GM03348 (cell line): ENCODE results near the gene RAI2.
A peak's percentile ranks its signal among the peaks of the same experiment; 100 is the strongest.
"Not testable (repeated sequence)": the region's sequence is repeated elsewhere in the genome, so short reads cannot be mapped to it uniquely, and the experiment has no call there.

Source experiments
- DNase-seq: peaks from one replicate; pipeline ENCODE4 v3.0.0; 2012; ENCODE audit warnings: low spot score

RAI2 gene

DNA sequence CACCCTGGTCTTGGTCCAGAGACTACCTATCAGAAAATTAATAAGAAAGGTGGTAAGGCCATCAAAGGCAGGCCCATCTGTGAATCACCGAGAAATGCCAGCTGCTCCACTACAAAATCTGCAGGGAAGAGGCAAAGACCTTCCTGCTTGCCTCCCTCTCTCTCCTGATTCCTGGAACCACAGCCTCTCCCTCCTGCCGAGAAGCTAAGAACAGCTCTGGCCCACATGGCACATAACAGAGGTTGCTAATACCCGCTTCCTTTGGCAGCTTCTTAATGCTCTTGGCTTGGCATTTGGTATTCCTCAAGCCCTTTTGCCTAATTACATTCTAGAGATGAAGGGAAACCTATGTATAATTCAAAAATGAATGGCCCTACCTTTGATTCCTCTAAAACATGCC lies 32.9 kb downstream of the RAI2 start:
- DNase-seq, result no peak

DNA sequence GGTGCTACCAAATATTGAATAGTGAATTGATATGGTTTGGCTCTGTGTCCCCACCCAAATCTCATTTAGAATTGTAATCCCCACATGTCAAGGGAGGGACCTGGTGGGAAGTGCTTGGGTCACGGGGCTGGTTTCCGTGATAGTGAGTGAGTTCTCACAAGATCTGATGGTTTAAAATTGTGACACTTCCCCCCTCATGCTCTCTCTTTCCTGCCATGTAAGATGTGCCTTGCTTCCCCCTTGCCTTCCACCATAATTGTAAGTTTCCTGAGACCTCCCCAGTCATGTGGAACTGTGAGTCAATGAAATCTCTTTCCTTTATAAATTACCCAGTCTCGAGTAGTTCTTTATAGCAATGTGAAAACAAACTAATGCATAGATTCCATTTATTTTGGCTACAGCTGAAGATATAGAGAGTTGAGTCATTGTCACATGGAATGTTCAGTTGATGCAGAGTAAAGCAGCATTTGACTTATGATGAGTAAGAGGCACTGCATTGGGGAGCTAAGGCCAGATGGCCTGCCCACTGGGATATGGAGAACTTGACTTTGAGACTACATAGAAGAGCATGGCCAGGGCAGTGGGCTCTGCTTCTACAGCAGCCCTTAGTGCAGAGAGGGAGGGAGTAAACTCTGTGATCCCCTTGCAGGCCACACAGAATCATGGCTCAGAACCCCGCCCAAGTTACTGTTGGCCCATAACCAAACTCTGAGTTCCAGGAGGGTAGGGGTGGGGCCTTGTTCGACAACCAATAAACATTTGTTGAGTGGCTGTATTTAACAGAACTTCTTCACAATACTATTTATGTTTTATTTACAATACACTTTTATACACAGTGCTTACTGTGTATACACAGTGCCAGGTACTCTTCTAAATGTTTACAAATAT lies 34.2 kb downstream of the RAI2 start:
- no peak for DNase-seq

DNA sequence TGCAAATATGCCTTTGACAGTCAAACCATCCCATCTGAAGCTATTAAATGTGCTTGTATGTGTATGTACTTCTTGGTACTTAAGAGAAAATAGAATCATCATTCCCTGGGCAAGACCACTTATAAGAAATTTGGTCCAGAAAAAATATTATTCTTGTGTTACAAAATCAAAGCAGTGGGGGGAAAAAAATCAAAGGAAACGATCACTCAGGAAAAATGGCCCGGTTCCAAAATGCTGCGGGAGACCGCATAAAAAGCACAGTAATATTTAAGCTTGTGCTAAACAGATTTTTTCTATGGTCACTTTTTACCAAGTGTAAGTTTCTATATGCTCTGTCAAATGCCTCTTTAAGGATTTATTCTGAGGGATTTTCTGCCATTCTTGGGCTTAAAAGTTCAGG lies 36.1 kb downstream of the RAI2 start:
- no peak for DNase-seq

DNA sequence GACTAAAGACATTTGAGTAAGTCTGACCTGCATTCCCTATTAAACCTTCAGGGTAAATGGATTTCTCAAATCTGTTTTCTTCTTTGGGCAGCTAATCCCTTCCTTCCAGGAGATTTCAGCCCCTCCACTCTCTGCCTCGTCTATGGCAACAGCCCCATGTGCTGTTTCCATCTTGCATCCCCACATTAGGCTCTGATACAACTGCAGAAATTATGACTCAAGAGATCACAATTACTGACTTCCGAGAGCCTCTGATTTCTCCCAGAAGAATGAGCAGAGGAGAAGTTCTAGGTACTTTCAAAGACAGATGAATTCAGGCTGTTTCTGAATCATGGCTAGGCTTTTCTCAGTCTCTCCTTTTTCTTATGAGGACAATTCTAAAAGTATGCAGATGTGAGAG lies 38.7 kb downstream of the RAI2 start:
- DNase-seq, result no peak

DNA sequence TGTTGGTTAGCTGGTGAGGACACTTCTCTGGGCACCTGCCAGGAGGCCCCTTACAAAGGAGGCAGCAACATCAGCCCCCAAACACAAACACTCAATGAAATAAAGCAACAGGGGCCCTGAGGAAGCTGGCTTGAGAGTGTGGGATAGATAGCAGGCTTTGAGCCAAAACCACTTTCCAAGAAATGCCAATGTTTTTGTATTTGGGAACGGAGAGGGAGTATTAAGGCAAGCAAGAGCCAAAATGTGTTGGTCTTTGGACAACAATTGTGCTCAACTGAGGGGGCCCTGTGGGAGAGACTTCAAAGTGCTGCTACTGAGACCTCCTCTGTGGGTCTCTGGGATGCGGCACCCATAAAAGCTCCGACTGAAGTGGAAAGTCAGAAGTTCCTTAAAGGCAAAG lies 41.0 kb downstream of the RAI2 start:
- DNase-seq, result no peak

DNA sequence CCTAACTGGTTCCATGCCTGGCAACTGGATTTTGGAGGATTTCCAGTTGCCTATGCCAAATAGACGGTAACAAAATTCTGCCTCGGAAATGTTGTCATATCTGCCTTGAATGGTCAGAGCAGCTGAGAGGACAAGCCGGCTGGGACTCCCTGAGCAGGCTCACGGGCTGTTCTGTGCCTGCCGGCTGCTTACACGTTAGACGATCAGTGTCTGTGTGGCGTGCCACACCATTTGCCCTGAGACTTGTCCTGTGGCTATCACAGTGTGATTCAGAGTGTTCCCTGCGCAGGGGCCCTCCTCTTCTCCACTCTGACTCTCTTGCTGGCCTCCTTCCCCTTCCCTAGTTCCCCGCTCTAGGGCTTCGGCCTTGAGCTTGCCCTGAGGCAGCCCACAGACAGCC lies 42.4 kb downstream of the RAI2 start:
- no peak for DNase-seq

DNA sequence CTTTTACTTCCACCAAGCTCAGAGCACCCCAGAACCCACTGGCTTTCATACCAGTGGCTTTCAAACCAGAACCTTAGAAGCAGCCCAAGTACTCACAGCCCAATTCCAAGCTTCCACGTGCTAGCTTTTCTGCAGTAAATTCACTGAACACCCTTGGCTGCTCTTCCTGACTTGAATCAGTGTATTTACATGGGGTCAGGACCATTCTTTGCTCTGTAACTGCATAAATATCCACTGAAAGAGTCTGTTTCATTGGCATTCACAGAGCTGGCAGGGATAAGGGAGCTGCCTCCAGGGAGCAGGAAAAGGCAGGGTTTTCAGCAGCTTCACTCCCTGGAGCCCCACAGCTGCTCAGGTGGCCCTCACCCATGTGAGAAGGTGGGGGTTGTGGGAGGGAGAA lies 43.8 kb downstream of the RAI2 start:
- DNase-seq, result no peak

DNA sequence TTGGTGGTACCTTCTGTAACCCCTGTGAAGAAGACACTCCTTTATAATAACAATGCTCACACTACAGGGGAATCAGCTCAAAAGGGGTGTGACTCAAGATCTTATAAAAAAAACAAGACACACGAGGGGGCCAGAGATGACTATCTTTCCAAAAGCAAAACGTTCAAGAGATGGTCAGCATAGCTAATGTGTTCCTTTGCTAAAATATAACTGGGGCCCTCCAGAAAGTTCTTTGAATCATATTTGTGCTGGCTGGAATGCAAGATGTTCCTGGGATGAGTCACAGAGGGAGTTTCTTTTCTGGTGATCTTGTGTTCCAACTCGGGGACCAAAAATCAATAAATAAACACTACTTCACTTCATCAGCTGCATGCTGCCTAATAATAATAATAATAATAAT lies 46.5 kb downstream of the RAI2 start:
- DNase-seq, result peak; percentile 36

DNA sequence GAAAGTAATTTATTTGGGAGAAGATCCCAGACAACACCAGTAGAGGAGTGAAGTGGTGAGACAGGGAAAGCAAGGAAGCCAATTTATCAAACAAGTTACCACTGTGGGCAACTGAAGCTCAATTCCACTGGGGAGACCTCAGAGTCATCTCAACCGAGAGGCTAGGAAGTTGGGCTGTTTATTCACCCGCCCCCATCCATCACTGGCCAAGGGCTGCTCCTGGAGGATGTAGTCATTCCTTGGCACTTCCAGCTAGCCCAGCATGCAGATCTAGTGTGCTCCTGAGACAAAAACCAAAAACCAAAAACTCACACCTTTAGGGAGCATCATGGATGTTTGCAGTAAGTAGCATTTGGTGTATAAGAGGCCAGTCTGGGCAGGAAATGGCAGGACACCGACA lies 47.0 kb downstream of the RAI2 start:
- no peak for DNase-seq

DNA sequence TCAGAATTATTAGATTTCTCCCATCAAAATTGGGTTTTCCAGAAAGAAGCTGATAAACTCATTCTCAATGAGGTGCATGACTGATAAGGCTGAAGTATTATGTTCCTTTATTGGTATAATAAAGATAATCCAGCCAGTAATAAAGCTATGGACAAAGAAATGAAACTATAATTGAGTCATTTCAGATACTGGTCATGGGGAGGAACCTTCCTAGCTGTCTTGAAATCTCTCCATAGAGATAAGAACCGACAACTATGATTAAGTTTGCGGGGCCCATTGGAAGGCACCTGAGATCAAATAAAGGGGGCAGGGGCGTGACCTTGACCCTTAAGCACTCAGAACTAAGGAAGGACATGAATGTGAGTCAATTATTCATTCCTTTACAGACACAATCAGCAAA lies 47.8 kb downstream of the RAI2 start:
- DNase-seq, result no peak

DNA sequence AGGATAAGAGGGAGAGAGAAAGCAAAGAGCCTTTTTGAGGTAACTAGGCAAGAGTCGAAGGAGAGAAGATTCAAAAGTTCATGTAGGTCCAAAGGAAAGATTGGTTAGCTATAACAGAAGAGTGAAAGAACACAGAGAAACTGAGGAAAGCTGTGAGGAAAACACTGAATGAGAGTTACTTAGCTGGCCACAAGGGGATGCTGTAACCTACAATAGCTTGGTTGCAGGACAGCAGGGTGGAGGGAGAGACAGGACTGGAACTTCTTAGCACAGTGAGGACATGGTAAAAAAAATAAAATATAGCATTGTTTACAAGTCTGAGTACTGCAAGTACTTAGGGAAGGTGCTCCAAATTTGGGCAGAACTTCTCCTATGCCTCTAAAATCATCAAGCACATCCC lies 48.3 kb downstream of the RAI2 start:
- no peak for DNase-seq

DNA sequence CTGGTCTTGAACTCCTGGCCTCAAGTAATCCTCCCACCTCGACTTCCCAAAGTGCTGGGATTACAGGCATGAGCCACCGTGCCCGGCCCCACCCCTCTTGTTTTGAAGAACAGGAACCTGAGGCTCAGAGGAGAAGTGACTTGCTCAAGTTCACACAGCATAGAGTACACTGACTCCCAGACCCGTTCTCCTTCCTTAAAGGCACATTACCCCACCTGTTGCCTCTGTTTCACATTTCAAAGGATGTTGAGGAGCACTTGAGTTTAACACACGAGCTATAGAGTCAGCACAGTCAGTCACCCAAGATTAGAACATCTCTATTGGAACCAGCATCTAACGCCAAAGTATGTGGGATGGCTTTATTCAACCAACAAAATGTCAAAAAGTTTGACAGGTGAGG lies 51.1 kb downstream of the RAI2 start:
- no peak for DNase-seq

DNA sequence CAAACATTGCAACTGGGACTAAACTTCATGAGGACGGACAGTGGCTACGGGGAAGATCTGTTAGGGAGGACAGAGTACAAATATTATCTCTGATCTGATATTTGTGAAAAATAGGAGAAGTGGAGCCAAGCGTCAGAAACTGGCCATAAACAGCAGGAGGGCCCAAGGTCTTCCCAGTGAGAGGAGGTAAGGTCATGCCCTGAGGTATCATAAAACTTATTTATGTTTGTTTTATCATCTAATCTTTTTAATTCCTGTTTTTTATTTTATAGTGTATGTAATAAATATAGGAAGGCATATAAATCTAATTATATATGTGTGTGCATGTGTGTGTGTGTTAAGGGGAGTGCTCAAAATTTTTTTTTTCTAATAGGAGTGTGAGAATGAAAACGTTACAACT lies 51.8 kb downstream of the RAI2 start:
- no peak for DNase-seq

DNA sequence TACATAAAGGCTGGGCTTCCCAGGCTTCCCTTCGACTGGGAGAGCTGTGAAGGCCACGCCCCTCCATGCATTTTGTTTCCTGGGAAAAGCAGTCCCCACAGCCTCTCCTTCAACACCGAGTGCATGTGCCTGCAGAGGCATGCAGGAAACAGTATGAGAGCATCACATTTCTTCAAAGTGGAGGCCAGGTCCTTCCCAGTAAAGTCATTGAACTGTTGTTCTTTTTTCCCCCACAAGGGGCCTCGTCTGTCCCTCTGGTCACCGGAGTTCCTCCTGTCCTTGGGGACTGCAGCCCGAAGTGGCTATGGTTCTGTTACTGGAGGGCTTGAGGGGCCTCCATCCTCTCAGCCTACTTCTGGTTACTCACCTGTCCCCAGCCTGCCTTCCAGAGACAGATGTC lies 56.0 kb downstream of the RAI2 start:
- DNase-seq, result no peak

DNA sequence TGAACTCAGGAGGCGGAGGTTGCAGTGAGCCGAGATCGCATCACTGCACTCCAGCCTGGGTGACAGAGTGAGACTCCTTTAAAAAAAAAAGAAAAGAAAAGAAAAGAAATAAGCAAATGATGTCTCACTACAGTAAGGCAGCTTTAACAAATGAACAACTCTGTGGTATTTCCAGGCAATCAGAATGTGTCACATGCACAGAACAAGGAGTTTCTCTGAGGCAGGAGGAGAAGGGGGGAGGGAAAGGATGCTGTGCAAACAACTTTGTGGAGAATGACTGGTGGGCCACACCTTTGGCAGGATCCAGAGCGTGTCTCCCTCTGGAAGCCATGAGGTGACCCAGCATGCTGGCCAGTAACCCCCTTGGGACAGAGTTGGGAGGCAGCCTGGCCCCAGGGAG lies 57.6 kb downstream of the RAI2 start:
- DNase-seq, result no peak

DNA sequence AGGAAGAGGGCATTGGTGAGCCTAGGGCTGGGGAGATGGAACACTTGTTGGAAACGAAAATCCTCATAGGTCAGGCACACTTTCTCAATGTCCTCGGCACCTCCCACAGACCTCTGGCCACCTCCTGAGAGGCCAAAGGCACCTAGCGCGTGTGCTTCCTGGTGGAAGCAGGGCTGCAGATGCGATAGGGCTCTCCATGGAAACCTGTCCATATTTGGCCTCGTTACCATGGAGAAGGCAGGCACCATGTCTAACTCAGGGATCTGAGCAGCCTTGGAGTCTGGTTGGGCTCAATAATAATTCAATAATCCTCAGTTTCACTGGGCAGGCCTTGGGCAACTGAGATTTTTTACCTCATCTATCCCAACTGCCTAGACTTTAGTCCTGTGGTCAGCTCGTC lies 58.3 kb downstream of the RAI2 start:
- no peak for DNase-seq

DNA sequence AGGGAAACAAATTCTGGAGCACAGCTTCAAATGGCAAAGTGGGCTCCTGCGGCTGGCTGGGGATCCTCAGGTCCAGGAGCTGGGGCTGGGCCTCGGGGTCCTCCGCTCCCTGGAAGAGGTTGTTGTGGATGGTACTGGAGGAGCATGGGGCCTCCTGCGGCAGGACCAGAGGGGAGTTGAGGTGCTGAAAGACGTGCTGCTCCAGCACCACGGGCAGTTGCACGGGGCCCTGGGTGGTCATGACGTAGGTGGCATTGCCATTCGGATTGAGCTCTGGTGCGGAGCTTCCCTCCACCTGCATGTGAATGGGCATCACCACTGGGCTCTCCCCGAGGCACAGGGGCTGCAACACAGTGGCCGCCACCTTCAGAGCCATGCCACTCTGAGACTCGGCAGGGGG lies 59.7 kb downstream of the RAI2 start:
- no peak for DNase-seq

DNA sequence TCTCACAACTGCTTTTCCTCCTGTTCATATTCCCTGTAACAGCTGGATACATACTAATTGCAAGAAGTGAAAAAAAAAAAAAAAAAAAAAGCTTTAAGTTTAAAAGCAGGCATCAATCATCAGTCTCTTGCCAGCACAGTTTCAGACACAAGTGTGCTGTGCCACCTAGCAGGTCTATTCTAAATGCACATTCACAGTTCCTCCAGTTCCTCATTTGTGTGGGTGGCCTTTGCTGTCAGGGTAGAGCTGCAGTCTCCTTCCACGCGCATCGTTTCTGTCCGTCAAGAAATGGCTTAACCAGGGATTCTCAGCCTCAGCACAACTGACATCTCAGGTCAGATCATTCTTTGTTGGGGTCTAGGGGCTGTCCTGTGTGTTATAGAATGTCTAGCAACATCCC lies 62.2 kb downstream of the RAI2 start:
- DNase-seq, result no peak

DNA sequence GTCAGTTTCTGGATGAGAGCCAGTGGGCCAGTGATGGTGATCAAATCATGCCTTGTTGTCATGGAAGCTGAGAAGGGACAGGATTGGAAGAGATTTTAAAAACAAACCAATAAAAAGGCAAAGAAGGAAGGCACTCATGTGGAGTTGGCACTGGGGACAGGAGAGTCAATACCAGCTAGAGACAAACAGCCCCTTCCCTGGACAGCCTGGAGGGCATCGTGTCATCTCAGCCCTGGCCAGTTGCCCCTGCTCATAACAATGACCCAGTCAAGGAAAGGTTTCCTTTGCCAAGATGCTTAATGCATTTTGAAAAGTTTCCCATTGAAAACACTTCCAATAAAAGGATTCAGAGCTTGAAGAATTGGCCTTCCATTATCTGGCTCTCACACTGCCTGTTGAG lies 68.3 kb downstream of the RAI2 start:
- DNase-seq, result no peak

DNA sequence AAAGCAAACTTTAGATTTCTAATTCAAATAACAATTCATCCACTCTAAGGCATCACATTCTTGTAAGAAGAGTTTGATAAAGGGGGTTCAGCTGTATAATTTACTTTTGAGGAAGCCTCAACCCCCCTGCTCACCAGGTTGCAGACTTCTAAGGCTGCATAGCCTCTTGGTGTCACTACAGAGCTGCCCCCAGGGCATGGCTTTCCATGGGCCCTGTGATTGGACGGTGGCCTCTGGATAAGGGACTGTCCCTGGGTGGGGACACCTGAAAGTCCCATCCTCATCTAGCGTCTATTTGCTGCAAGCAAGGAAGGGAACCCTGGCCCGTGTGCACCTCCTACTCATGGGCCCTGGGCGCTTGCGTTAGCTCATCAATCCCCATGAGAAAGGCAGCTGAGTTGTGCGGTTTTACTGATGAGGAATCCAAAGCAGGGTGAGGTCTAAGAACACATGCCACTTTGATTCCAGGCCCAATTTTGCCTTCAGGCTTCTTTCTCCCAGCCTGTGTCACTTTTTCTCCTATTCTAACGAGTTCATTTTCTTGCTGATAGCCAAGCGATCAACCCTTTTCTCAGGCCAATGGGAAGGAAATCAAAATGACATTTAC lies 72.0 kb downstream of the RAI2 start:
- DNase-seq, result no peak

DNA sequence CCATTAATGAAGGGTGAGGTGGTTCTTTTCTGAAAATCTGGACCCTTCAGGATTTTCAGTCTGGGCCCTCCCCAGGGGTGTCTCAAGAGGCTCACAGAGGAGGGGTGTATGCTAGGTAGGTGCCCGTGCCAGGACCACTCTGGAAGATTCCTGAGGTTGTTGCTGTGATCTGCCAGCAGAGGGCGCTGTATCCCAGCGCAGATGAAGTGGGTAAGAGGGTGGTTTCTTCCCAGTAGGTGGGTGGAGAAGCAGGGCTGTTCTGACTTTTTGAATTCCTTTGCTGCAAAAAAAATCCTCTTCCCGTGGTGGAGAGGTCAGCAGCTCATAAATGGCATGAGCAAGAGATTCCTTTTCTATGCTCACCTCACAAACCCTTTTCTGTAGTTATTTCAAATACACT lies 72.7 kb downstream of the RAI2 start:
- DNase-seq, result peak; percentile 71

DNA sequence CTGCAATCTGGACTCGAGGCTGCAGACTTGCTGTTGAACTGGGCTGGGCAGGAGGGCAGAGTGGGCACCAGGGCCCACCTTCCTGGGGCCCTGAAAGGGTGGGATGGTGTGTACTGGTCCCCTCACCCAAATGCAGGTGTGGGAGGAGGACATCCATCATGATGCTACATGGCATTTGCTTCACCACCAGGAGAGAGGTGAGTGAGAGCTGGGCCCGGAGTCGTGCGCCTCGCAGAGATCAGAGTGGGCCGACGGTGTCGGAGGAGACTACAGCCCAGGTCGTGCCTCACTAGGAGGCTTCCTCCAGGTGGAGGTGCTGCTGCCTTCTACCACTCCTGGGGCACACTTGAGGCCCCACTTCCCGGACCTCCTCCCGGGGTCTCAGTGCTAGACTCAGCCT lies 73.5 kb downstream of the RAI2 start:
- no peak for DNase-seq

DNA sequence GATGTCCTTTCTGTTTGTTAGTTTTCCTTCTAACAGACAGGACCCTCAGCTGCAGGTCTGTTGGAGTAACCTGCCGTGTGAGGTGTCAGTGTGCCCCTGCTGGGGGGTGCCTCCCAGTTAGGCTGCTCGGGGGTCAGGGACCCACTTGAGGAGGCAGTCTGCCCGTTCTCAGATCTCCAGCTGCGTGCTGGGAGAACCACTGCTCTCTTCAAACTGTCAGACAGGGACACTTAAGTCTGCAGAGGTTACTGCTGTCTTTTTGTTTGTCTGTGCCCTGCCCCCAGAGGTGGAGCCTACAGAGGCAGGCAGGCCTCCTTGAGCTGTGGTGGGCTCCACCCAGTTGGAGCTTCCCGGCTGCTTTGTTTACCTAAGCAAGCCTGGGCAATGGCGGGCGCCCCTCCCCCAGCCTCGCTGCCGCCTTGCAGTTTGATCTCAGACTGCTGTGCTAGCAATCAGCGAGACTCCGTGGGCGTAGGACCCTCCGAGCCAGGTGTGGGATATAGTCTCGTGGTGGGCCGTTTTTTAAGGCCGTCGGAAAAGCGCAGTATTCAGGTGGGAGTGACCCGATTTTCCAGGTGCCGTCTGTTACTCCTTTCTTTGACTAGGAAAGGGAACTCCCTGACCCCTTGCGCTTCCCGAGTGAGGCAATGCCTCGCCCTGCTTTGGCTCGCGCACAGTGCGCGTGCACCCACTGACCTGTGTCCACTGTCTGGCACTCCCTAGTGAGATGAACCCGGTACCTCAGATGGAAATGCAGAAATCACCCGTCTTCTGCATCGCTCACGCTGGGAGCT lies 74.3 kb downstream of the RAI2 start:
- DNase-seq, result not testable (repeated sequence)
